Measurements from ENCODE around the gene ROPN1L.
"Not testable (repeated sequence)": the region's sequence is repeated elsewhere in the genome, so short reads cannot be mapped to it uniquely, and the experiment has no call there.

Gene ROPN1L

GRCh38 chr5:10503997-10504793 lies 62.5 kb downstream of the ROPN1L start:
- no peak for DNase-seq (ENCODE audit: low read depth in 1 of 2, low spot score in 1 of 2)
- in situ Hi-C loops (cut with HindIII; ENCODE audit: low pct_unique_long_range_greater_than_20kb, low sequenced_read_pairs): no loop called here

GRCh38 chr5:10505517-10506095 lies 63.9 kb downstream of the ROPN1L start:
- no peak for DNase-seq (ENCODE audit: low read depth in 1 of 2, low spot score in 1 of 2)
- TF ChIP-seq JUND (IDR thresholded peaks at IDR 0.05; ENCODE audit: low read depth): no peak
- in situ Hi-C loops (cut with HindIII; ENCODE audit: low pct_unique_long_range_greater_than_20kb, low sequenced_read_pairs): no loop called here

More at GRCh38 chr5:10503997-10504793, 62.5 kb downstream of the ROPN1L start:
- TF ChIP-seq JUND (IDR thresholded peaks at IDR 0.05; ENCODE audit: low read depth): no peak

- in situ Hi-C loops (cut with HindIII; ENCODE audit: low pct_unique_long_range_greater_than_20kb, low sequenced_read_pairs): no loop called here
- no peak for TF ChIP-seq JUND (IDR thresholded peaks at IDR 0.05; ENCODE audit: low read depth)
- no peak for DNase-seq (ENCODE audit: low read depth in 1 of 2, low spot score in 1 of 2)
Measured at GRCh38 chr5:10506535-10506934, 64.9 kb downstream of the ROPN1L start.

GRCh38 chr5:10507575-10508096 lies 66.0 kb downstream of the ROPN1L start:
- TF ChIP-seq JUND (IDR thresholded peaks at IDR 0.05; ENCODE audit: low read depth): no peak
- DNase-seq (ENCODE audit: low read depth in 1 of 2, low spot score in 1 of 2): no peak
- in situ Hi-C loops (cut with HindIII; ENCODE audit: low pct_unique_long_range_greater_than_20kb, low sequenced_read_pairs): no loop called here

GRCh38 chr5:10509575-10509974 lies 67.9 kb downstream of the ROPN1L start:
- no peak for DNase-seq (ENCODE audit: low read depth in 1 of 2, low spot score in 1 of 2)

GRCh38 chr5:10511741-10512640 lies 70.3 kb downstream of the ROPN1L start:
- DNase-seq (ENCODE audit: low read depth in 1 of 2, low spot score in 1 of 2): no peak
- no peak for TF ChIP-seq JUND (IDR thresholded peaks at IDR 0.05; ENCODE audit: low read depth)
- in situ Hi-C loops (cut with HindIII; ENCODE audit: low pct_unique_long_range_greater_than_20kb, low sequenced_read_pairs): no loop called here

More at GRCh38 chr5:10509575-10509974, 67.9 kb downstream of the ROPN1L start:
- no peak for TF ChIP-seq JUND (IDR thresholded peaks at IDR 0.05; ENCODE audit: low read depth)
- in situ Hi-C loops (cut with HindIII; ENCODE audit: low pct_unique_long_range_greater_than_20kb, low sequenced_read_pairs): no loop called here

GRCh38 chr5:10513501-10514442 lies 72.1 kb downstream of the ROPN1L start:
- in situ Hi-C loops (cut with HindIII; ENCODE audit: low pct_unique_long_range_greater_than_20kb, low sequenced_read_pairs): no loop called here
- no peak for TF ChIP-seq JUND (IDR thresholded peaks at IDR 0.05; ENCODE audit: low read depth)
- DNase-seq (ENCODE audit: low read depth in 1 of 2, low spot score in 1 of 2): no peak

- in situ Hi-C loops (cut with HindIII; ENCODE audit: low pct_unique_long_range_greater_than_20kb, low sequenced_read_pairs); DNase-seq (ENCODE audit: low read depth in 1 of 2, low spot score in 1 of 2): not testable (repeated sequence)
Measured at GRCh38 chr5:10514572-10514971, 72.9 kb downstream of the ROPN1L start.

All from T47D (cell line).